ENCODE data around the gene OR7C1.

OR7C1 gene

DNA sequence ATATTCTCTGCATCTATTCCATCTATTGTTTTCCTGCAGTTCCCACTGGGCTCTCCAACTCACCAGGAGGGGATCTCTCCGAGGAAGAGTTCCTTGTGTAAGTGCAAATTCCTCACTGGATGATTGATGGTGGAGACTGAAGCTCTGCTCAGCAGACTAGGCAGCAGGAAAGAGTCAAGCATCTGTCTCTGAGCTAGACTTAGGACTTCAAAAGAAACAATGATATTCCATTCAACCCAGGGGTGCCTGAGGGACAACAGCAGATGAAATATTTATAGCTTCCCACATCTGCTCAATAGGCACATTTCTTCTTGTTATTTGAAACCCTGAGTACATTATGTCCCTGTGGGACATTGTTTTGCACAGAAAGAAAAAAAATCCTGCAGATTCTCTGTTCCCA lies at the start of gene OR7C1, which contains the start of gene OR7A5:
TSS of gene OR7C1 (minus strand) at position 175 of the 400 bp plus-strand sequence. CDS start 35,049 bp downstream, outside the sequence.
TSS of gene OR7A5 (minus strand) at position 175 of the 400 bp plus-strand sequence. CDS start 6,944 bp downstream, outside the sequence.
- H3K4me1 Mint-ChIP-seq (ENCODE audit: low read depth) = no peaks in the 10 kb centered on the region
- H3K27ac Mint-ChIP-seq = no peak within 1 kb of the TSS
- H3K27me3 Mint-ChIP-seq (ENCODE audit: low read depth) = no peaks in the 10 kb centered on the region
- no peak within 1 kb of the TSS for H3K4me3 Mint-ChIP-seq
- no peaks in the 10 kb centered on the region for H3K9me3 Mint-ChIP-seq
- H3K36me3 Mint-ChIP-seq (ENCODE audit: low read depth) = no peaks in the 10 kb centered on the region

DNA sequence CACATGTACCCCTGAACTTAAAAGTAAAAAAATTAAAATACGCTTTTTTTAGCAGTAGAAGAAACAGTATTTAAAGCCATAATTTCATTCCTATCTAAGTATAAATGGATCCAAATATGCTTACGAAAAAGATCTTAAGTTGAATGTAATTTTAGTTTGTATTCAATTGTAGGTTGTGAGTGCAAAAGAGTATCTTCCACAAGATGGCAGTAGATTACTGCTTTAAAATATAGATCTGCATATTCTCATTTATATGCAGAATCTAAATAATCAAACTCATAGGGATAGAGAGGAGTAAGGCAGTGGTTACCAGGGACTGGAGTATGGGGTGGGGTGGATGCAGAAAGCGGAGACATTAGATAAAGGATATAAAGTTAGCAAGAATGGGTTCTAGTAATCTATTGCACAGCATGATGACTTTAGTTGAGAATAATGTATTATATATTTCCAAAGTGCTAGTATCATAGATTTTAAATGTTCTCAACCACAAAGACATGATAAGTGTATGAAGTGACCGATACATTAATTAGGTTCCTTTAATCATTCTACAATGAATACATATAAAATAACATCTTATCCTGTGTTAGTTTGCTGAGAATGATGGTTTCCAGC lies 36.7 kb upstream of the OR7C1 start:
- Mint-ChIP-seq H3K4me3 (no peak overlapping the region), H3K4me1 (ENCODE audit: low read depth) (no peaks in the 10 kb centered on the region), H3K36me3 (ENCODE audit: low read depth) (no peaks in the 10 kb centered on the region), H3K9me3 (no peaks in the 10 kb centered on the region), H3K27ac (no peak overlapping the region), H3K27me3 (ENCODE audit: low read depth) (no peaks in the 10 kb centered on the region)

DNA sequence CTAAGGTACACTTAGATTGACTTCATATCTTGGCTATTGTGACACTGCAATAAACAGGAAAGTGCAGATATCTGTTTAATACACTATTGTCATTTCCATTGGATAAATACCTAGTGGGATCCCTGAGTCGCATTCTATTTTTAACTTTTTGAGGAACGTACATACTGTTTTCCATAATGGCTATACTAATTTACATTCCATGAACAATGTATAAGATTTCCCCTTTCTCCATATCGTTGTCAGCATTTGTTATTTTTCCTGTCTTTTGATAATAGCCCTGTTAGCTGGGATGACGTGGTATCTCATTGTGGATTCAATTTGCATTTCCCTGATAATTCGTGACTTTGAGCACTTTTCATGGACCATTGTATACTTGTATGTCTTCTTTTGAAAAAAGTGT lies 33.5 kb upstream of the OR7C1 start:
- H3K4me1 Mint-ChIP-seq (ENCODE audit: low read depth) = no peaks in the 10 kb centered on the region
- no peak overlapping the region for H3K27ac Mint-ChIP-seq

DNA sequence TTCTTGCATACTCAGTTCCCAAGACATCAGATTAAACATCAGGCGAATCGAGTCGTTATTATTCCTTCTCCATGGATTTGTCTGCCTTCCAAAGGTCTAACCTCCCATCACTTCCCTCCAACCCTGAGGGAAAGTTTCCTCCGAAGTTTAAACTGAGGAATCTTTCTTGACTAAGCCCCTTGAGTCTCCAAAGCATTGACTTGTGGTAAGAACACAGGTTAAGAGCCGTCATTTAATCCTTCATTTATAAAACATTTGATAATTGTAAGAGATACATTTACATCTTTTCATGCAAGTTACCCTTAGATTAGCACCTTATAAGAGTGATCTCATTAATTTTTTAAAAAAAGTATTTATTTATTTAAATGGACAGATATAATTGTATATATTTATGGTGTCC lies 13.8 kb upstream of the OR7C1 start, which contains the start of gene OR7A10:
TSS of gene OR7A10 (minus strand) at position 101 of the 400 bp plus-strand sequence. CDS start 7,045 bp downstream, outside the sequence.
- Mint-ChIP-seq H3K4me1 (ENCODE audit: low read depth) (no peaks in the 10 kb centered on the region), H3K27me3 (ENCODE audit: low read depth) (peaks cover 6% of the 10 kb centered on the region), H3K36me3 (ENCODE audit: low read depth) (no peaks in the 10 kb centered on the region), H3K27ac (no peak within 1 kb of the TSS), H3K9me3 (no peaks in the 10 kb centered on the region), H3K4me3 (no peak within 1 kb of the TSS)

More for the DNA sequence above, 33.5 kb upstream of the OR7C1 start:
- Mint-ChIP-seq H3K9me3 (no peaks in the 10 kb centered on the region), H3K27me3 (ENCODE audit: low read depth) (no peaks in the 10 kb centered on the region), H3K36me3 (ENCODE audit: low read depth) (no peaks in the 10 kb centered on the region), H3K4me3 (no peak overlapping the region)

DNA sequence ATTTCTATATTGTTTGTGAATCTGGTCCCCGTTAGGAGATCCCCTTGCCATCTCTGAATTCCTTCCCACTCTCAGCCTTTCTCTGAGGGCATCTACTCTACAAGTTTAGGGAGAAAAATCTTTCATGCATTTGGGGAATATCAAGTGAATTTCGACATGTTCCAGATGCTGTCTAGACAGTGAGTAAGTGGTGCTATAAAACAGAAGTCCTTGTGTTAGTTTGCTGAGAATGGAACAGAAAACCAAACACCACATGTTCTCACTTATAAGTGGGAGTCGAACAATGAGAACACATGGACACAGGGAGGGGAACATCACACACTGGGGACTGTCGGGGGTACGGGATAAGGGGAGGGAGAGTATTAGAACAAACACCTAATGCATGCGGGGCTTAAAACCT lies 8.6 kb upstream of the OR7C1 start:
- Mint-ChIP-seq H3K4me3 (no peak overlapping the region), H3K27ac (no peak overlapping the region), H3K36me3 (ENCODE audit: low read depth) (no peaks in the 10 kb centered on the region), H3K27me3 (ENCODE audit: low read depth) (no peaks in the 10 kb centered on the region), H3K4me1 (ENCODE audit: low read depth) (no peaks in the 10 kb centered on the region), H3K9me3 (no peaks in the 10 kb centered on the region)

DNA sequence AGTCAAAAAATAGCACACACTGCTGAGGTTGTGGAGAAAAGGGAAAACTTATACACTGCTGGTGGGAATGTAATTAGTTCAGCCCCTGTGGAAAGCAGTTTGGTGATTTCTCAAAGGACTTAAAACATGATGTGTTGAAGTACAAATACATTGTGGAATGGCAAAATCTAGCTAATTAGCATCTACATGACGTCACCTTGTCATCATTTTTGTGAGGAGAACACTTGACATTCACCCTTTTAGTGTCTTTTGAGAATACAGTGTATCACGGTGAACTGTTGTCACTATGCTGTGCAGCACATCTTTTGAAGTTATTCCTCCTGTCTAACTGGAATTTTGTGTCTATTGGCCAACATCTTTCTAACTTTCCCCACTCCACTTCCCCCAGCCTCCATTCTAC lies 8.2 kb upstream of the OR7C1 start:
- Mint-ChIP-seq H3K9me3 (no peaks in the 10 kb centered on the region), H3K4me1 (ENCODE audit: low read depth) (no peaks in the 10 kb centered on the region), H3K27ac (no peak overlapping the region), H3K36me3 (ENCODE audit: low read depth) (no peaks in the 10 kb centered on the region), H3K4me3 (no peak overlapping the region), H3K27me3 (ENCODE audit: low read depth) (no peaks in the 10 kb centered on the region)

DNA sequence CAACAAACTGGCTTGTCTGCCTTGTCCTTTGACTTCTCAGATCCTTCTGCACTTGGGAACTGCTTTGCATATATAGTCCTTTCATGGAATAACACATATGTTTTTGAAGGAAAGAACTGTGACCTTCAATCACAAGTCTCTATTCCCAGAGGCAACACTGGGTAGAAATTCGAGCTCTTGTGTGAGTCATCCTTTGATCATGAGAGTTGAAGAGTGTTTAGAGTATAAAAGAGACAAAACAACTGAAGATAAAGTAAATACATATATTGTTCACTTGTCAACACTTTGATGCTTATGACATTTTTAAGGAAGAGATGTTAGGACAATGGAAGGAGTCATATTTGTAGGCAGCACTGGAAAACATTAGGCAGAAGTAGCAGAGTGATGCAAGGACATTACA lies 5.2 kb upstream of the OR7C1 start:
- H3K9me3 Mint-ChIP-seq = no peaks in the 10 kb centered on the region
- H3K4me1 Mint-ChIP-seq (ENCODE audit: low read depth) = no peaks in the 10 kb centered on the region
- no peaks in the 10 kb centered on the region for H3K36me3 Mint-ChIP-seq (ENCODE audit: low read depth)
- H3K27me3 Mint-ChIP-seq (ENCODE audit: low read depth) = no peaks in the 10 kb centered on the region
- H3K27ac Mint-ChIP-seq = no peak overlapping the region
- no peak overlapping the region for H3K4me3 Mint-ChIP-seq

DNA sequence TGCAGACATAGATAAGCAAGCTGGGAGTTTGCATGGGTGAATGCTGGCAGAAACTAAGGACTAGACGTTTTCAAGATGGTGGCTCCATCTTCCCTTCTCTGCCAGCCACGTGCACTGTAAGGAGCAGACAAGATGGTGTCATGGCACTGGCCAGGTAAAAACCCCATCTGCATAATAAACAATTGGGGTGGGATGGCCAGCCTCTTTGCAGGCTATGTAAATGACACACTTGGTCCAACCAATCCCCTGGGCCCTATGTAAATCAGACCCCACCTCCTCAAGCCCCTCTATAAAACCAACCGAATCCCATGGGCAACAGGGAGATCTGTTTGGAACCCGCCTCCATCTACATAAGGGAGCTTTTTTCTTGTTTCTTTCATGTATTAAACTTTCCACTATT lies 2.4 kb upstream of the OR7C1 start:
- H3K4me1 Mint-ChIP-seq (ENCODE audit: low read depth) = no peaks in the 10 kb centered on the region

DNA sequence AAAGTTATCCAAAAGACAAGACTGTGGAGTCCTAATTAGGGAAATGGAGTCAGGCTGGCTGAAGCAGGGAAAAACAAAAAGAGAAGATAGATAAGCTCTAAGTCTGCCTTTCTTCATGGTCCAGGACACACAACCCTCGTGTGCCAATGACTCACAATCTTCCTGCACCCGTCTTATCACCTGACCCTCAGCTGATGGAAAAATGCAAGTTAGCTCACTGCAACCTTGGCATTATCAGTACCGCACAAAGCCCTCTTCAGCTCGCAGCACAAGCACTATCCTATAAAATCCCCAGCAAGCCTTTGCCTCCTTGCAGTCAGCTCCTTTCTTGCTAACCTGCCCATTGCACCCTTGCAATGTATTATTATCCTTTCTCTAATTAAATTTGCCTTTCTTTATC lies 4.3 kb downstream of the OR7C1 start:
- H3K27me3 Mint-ChIP-seq (ENCODE audit: low read depth) = no peaks in the 10 kb centered on the region
- no peaks in the 10 kb centered on the region for H3K9me3 Mint-ChIP-seq
- no peaks in the 10 kb centered on the region for H3K36me3 Mint-ChIP-seq (ENCODE audit: low read depth)
- H3K27ac Mint-ChIP-seq = no peak overlapping the region
- no peak overlapping the region for H3K4me3 Mint-ChIP-seq
- H3K4me1 Mint-ChIP-seq (ENCODE audit: low read depth) = no peaks in the 10 kb centered on the region

More for the DNA sequence above, 2.4 kb upstream of the OR7C1 start:
- H3K9me3 Mint-ChIP-seq = no peaks in the 10 kb centered on the region
- H3K27me3 Mint-ChIP-seq (ENCODE audit: low read depth) = no peaks in the 10 kb centered on the region
- no peak overlapping the region for H3K27ac Mint-ChIP-seq
- no peaks in the 10 kb centered on the region for H3K36me3 Mint-ChIP-seq (ENCODE audit: low read depth)
- no peak overlapping the region for H3K4me3 Mint-ChIP-seq

DNA sequence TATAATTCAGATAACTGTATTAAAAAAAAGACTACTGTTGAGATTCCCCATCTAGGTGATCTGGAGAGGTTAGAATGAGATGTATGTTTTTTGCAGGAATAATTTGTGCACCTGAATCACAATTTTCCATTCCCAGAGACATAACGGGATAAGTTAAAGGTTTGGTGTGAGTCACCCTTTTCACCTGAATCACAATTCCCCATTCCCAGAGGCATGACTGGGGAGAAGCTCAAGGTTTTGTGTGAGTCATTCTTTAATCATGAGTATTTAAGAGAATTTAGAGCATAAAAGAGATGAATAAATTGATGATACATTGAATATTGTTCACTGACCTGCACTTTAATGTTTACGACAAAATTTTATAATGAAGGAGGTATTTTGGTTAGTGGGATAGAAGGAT lies 9.0 kb downstream of the OR7C1 start:
- Mint-ChIP-seq H3K9me3 (peaks cover 12% of the 10 kb centered on the region), H3K27me3 (ENCODE audit: low read depth) (no peaks in the 10 kb centered on the region), H3K36me3 (ENCODE audit: low read depth) (no peaks in the 10 kb centered on the region), H3K4me3 (no peak overlapping the region), H3K4me1 (ENCODE audit: low read depth) (no peaks in the 10 kb centered on the region), H3K27ac (no peak overlapping the region)

DNA sequence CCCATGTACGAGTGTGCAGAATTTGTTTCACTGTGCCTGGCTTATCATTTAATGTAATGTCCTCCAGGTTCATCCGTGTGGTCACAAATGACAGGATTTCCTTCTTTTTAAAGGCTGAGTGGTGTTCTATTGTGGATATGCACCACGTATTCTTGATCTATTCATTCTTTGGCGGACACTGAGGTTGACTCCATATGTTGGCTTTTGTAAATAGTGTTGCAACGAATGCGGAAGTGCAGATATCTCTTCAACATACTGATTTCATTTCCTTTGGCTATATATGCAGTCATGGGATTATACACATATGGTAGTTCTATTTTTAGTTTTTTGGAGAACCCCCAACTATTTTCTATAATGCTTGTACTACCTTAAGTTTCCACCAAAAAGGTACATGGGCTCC lies 13.0 kb downstream of the OR7C1 start:
- Mint-ChIP-seq H3K27ac (no peak overlapping the region), H3K27me3 (ENCODE audit: low read depth) (no peaks in the 10 kb centered on the region), H3K9me3 (peaks cover 12% of the 10 kb centered on the region), H3K4me3 (no peak overlapping the region), H3K36me3 (ENCODE audit: low read depth) (no peaks in the 10 kb centered on the region), H3K4me1 (ENCODE audit: low read depth) (no peaks in the 10 kb centered on the region)

DNA sequence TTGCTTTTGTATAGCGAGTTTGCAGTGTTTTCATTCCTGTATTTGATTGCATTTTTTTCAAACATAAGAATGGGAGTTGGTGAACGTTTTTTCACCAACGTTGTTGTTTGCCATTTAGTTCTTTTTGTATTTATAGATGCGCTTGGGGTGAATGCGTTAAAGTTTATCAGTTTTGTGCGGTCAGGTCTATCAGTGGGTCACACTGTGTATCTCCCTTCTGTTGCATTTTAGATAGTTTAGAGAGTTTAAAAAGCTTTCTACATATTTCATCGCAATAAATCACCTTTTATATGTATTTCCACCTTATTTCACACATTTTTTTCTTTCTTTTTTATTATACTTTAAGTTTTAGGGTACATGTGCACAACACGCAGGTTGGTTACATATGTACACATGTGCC lies 16.4 kb downstream of the OR7C1 start:
- Mint-ChIP-seq H3K27ac (no peak overlapping the region), H3K27me3 (ENCODE audit: low read depth) (no peaks in the 10 kb centered on the region), H3K9me3 (no peaks in the 10 kb centered on the region), H3K36me3 (ENCODE audit: low read depth) (no peaks in the 10 kb centered on the region), H3K4me3 (no peak overlapping the region), H3K4me1 (ENCODE audit: low read depth) (no peaks in the 10 kb centered on the region)

DNA sequence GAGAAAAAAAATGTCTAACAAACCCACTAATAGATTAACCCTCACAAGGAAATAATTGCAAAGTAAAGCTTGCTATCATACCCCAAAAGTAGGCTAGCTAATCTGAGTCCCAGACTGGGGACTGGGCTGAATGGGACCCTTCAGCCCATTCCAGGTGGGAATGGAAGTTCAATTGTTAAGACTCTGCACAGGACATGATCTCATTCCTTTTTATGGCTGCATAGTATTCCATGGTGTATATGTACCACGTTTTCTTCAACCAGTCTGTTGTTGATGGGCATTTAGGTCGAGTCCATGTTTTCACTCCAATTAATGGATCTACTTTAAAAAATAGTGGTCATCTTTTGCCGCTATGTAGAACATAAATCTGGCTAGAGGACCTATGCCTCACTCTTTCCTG lies 17.9 kb downstream of the OR7C1 start:
- H3K9me3 Mint-ChIP-seq = no peaks in the 10 kb centered on the region

DNA sequence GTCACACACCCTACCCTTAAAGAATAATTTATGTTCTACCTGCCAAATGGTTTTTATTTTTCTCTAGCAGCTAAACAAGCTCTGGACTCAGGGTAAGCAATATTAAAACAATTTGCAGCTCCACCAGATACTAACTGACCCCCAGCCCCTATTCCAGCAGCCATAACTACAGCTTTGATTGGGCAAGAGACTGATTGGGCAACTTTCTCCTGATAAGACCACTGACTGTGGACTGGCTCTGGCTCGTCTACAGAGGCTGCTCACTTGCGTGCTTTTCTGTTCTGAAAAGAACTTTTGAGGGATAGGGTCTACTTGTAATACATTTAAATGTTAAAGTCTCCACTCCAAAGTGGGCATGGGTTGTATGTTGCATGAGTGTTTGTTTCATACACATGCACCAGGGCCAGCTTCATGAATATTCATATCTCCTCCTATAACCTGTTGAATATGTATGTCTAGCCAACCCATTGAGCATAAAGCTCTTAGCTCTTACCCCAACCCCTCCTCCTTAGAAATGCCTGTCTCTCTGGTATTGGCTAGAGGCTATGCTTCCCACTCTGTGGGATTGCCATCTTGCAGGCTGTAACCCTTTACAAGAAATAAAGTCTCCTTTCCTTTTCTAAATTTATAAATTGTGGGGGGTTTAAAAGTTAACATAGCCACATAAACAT lies 19.9 kb downstream of the OR7C1 start:
- H3K27ac Mint-ChIP-seq = no peak overlapping the region
- H3K27me3 Mint-ChIP-seq (ENCODE audit: low read depth) = no peaks in the 10 kb centered on the region
- H3K4me1 Mint-ChIP-seq (ENCODE audit: low read depth) = no peaks in the 10 kb centered on the region
- H3K4me3 Mint-ChIP-seq = no peak overlapping the region
- no peaks in the 10 kb centered on the region for H3K9me3 Mint-ChIP-seq
- no peaks in the 10 kb centered on the region for H3K36me3 Mint-ChIP-seq (ENCODE audit: low read depth)

More for the DNA sequence above, 17.9 kb downstream of the OR7C1 start:
- H3K36me3 Mint-ChIP-seq (ENCODE audit: low read depth) = no peaks in the 10 kb centered on the region
- no peak overlapping the region for H3K27ac Mint-ChIP-seq
- H3K27me3 Mint-ChIP-seq (ENCODE audit: low read depth) = no peaks in the 10 kb centered on the region
- no peak overlapping the region for H3K4me3 Mint-ChIP-seq
- no peaks in the 10 kb centered on the region for H3K4me1 Mint-ChIP-seq (ENCODE audit: low read depth)

DNA sequence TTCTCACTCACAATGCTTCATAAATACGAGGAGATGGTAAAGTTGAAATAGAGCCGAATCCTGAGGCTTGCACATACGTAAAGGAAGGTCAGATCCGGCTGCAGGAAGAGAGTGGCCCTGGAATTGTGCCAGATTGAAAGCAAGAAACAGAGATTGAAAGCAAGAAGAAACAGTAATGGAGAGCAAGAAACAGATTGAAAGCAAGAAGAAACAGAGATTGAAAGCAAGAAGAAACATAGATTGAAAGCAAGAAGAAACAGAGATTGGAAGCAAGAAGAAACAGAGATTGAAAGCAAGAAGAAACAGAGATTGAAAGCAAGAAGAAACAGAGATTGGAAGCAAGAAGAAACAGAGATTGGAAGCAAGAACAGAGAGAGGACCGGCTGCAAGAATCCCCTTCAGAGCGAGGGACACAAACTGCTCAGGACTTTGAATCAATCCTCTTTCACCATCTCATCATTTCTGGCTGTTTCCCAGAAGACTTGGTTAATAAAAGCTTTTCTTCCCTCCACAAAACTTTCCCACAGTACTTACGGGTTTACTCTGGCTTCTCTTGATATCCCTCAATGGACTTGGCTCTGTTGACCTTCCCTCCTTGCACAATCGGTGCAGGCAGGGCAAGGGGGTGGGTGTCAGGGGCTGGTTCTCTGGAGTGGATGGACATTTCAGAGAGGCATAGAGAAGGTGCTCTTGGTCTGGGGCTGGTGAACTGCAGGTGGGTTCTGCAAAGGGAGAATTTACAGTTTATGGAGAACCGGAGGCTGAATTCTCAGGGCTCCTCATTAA lies 25.5 kb downstream of the OR7C1 start:
- Mint-ChIP-seq H3K27me3 (ENCODE audit: low read depth) (no peaks in the 10 kb centered on the region), H3K9me3 (no peaks in the 10 kb centered on the region), H3K27ac (no peak overlapping the region), H3K4me1 (ENCODE audit: low read depth) (no peaks in the 10 kb centered on the region), H3K36me3 (ENCODE audit: low read depth) (no peaks in the 10 kb centered on the region), H3K4me3 (no peak overlapping the region)

Measured in T-helper 1 cell treated with Interleukin-12 subunit alpha and Interleukin-12 subunit beta and Interleukin-4 antibody, amounts not matched to agents 30 μg/mL and 1 μg/mL, for 36 hours (primary cell).